Measurements from ENCODE around the gene ITGAE.
"Not testable (repeated sequence)": the region's sequence is repeated elsewhere in the genome, so short reads cannot be mapped to it uniquely, and the experiment has no call there.

Gene ITGAE

GRCh38 chr17:3729881-3730280 is 71.1 kb downstream of the ITGAE start:
- DNase-seq (ENCODE audit: low spot score), result no peak

- not testable (repeated sequence) for DNase-seq (ENCODE audit: low spot score)
These were observed 72.9 kb downstream of the ITGAE start for GRCh38 chr17:3728099-3728498.

- no peak for DNase-seq (ENCODE audit: low spot score)
These were observed 73.9 kb downstream of the ITGAE start for GRCh38 chr17:3727041-3727440.

DNA sequence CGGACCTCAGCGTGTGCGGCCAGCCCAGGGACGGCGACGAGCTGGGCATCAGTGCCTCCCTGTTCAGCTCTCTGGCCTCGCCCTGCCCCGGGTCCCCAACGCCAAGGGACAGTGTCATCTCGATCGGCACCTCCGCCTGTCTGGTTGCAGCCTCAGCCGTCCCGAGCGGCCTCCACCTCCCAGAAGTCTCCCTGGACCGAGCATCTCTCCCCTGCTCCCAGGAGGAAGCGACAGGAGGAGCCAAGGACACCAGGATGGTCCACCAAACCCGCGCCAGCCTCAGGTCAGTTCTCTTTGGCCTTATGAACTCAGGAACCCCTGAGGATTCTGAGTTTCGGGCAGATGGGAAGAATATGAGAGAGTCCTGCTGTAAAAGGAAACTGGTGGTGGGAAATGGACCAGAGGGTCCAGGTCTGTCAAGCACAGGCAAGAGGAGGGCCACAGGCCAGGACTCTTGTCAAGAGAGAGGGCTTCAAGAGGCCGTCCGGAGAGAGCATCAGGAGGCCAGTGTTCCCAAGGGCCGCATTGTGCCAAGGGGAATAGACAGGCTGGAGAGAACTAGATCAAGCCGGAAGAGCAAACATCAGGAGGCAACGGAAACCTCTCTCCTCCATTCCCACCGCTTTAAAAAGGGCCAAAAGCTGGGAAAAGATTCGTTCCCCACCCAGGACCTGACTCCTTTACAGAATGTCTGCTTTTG is 76.5 kb downstream of the ITGAE start:
- no peak for DNase-seq (ENCODE audit: low spot score)

DNA sequence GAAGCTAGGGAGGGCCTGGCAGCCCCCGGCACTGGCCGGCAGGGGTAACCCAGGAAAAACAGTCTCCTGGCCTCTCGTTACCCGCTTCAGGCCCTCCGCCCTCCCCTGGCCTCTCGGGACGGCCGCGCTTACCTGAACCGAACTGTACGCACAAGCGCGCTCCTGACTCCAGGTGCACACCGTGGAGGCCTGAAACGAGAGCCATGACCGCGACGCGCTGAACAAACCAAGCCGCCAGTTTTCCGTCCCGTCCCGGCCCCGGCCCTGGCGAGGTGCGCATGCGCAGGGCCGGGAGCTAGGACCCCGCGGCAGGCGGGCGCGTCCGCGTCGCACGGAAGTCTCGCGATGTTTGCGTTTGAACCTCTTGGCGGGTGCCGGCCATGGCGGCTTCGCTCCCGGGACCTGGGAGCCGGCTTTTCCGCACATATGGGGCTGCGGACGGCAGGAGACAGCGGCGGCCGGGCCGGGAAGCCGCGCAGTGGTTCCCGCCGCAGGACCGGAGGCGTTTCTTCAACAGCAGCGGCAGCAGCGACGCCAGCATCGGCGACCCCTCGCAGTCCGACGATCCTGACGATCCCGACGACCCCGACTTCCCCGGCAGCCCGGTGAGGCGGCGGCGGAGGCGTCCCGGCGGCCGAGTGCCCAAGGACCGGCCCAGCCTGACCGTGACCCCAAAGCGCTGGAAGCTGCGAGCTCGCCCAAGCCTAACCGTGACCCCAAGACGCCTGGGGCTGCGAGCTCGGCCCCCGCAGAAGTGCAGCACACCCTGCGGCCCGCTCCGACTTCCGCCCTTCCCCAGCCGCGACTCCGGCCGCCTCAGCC is 77.2 kb downstream of the ITGAE start, which contains the start of gene HASPIN:
HASPIN (plus strand) TSS at position 348 of the 822 bp plus-strand sequence; CDS start at position 381, 33 bp downstream.
- DNase-seq (ENCODE audit: low spot score), result peak; percentile 92

- no peak for DNase-seq (ENCODE audit: low spot score)
These were observed 77.8 kb downstream of the ITGAE start for GRCh38 chr17:3723188-3723555.

DNA sequence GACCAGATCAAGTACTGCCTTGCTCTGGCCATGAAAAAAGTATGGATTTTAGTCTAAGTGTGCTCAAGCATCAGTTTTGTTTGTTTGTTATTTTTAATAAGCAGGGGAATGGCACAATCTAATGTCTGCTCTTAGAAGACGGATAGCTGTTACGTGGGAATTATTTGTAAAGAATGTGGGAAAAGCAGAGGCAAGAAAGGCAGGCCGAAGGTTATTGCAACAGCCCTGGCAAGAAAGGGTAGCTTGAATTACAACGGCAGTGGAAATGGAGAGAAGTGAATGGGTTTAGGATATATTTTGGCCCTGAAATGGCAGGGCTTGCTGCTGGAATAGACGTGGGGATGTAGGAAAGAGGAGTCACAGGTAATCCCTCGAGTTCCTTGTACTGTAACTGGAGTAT is 78.3 kb downstream of the ITGAE start:
- DNase-seq (ENCODE audit: low spot score), result no peak

GRCh38 chr17:3719265-3719664 is 81.7 kb downstream of the ITGAE start:
- DNase-seq (ENCODE audit: low spot score), result no peak

DNA sequence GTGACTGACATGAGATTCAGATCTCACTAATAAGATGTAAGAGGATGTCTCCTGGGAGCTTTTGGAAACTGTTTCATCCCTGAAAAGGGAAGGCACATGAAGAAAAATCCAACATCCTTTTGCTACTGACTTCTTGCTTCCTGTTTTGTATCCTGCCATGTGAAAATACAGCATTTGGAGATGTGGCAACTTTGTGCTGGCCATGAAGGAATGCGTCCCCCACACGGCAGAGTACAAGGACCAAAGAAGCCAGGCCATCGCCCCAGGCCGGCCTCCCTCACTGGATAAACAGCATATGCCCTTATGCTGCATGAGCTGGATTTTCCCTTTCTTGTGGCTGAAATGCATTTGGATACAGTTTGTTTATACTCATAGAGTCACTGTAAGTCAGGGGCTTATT is 82.8 kb downstream of the ITGAE start:
- no peak for DNase-seq (ENCODE audit: low spot score)

DNA sequence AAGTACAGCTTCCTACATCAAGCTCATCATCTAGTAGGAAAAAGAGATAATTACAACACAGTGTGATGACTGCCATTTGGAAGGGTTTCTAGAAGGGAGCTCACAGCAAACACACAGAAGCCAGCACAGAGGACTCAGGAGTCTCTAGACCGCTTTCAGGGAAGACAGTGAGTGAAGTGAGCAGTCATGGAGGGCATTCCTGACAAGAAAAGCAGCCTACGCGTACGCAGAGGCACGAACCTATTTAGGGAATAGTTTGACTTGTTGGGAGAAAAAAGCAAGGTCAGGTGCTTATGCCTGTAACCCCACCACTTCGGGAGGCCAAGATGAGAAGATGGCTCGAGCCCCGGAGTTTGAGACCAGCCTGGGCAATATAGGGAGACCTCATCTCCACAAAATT is 85.7 kb downstream of the ITGAE start:
- no peak for DNase-seq (ENCODE audit: low spot score)

DNA sequence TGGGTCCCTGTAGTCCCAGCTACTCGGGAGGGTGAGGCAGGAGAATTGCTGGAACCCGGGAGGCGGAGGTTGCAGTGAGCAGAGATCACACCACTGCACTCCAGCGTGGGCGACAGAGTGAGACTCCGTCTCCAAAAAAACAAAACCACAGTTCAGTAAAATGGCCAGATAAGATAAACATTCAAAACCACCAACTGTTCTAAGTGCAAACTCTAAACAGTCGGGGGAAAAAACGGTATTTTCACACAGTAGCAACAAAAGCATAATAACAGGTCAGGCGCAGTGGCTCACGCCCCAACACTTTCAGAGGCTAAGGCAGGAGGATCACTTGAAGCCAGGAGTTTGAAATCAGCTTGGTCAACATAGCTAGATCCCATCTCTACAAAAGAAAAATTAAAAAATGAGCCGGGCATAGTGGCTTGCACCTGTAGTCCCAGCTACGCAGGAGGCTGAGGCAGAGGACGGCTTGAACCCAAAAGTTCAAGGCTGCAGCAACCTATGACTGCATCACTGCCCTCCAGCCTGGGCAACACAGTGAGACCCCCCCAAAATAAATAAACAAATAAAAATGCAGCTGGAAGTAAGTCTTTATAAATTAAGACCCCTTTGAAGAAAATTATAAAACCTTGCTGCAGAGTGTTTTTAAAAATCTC is 88.1 kb downstream of the ITGAE start:
- DNase-seq (ENCODE audit: low spot score), result no peak

GRCh38 chr17:3710951-3711383 is 90.0 kb downstream of the ITGAE start:
- no peak for DNase-seq (ENCODE audit: low spot score)

GRCh38 chr17:3708366-3708765 is 92.6 kb downstream of the ITGAE start:
- DNase-seq (ENCODE audit: low spot score), result no peak

DNA sequence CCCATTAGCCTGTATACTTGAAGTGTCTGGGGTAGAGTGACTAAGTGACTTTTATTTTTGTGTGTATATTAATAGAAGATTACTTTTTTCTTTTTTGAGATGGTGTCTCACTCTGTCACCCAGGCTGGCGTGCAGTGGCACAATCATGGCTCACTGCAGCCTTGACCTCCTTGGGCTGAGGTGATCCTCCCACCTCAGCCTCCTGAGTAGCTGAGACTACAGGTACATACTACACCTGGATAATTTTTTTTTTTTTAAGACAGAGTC is 95.3 kb downstream of the ITGAE start:
- DNase-seq (ENCODE audit: low spot score), result not testable (repeated sequence)

GRCh38 chr17:3704931-3705717 is 95.9 kb downstream of the ITGAE start:
- no peak for DNase-seq (ENCODE audit: low spot score)

GRCh38 chr17:3702041-3702539 is 98.9 kb downstream of the ITGAE start:
- not testable (repeated sequence) for DNase-seq (ENCODE audit: low spot score)

DNA sequence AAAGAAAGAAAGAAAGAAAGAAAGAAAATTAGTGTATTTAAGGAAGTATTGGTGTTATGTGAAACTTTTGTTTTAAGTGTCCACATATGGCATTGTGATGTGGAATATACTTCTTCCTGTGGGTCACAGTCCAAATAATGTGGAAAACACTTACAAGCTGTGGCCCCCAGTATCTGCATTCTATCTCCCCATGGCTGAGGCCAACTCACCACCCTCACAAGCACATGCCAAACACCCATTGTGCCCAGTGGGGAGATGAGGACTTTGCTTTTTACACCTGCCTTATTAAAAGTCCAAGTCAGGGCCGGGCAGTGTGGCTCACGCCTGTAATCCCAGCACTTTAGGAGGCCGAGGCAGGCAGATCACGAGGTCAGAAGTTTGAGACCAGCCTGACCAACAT is 101.0 kb downstream of the ITGAE start:
- DNase-seq (ENCODE audit: low spot score), result no peak

DNA sequence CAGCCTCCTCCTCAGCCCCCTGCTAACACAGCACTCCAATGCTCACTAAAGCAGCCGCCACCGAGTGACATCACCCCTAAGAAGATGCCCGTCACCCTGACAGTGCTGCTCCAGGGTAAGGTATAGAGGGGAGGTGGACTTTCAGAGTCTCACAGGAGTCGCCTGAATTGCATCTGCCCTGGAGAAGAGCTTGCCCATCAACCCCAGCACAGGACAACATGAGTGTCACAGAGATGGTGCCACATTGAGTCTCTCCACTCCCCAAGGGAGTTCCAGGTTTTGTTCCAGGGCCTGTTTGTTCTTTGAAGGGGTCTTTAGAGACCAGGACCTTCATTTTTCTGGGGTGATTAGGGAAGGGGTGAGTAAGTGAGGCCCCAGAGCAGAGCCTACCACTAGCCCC is 102.8 kb downstream of the ITGAE start:
- no peak for DNase-seq (ENCODE audit: low spot score)

DNA sequence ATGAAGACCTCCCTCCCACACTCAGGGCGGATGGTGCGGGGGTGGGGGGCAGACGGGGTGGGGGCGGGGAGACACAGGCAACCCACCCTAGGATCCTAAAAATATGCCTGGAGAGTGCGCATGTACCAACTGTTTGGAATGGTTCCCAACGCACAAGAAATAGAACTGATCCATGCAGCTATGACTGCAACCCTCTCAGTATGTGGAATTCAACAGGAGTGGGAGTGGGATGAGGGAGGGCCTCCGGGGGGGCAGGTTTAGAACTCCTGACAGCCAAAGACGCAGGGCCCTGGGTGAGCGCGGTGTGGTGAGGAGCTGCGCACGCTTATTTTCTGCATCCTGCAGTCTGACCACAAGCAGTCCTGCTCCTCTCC is 103.9 kb downstream of the ITGAE start:
- DNase-seq (ENCODE audit: low spot score), result no peak

GRCh38 chr17:3695723-3696411 is 105.1 kb downstream of the ITGAE start, which contains the start of gene P2RX5:
P2RX5 (minus strand) TSS chr17:3696155; CDS start chr17:3696005, 150 bp downstream.
- DNase-seq (ENCODE audit: low spot score), result no peak

DNA sequence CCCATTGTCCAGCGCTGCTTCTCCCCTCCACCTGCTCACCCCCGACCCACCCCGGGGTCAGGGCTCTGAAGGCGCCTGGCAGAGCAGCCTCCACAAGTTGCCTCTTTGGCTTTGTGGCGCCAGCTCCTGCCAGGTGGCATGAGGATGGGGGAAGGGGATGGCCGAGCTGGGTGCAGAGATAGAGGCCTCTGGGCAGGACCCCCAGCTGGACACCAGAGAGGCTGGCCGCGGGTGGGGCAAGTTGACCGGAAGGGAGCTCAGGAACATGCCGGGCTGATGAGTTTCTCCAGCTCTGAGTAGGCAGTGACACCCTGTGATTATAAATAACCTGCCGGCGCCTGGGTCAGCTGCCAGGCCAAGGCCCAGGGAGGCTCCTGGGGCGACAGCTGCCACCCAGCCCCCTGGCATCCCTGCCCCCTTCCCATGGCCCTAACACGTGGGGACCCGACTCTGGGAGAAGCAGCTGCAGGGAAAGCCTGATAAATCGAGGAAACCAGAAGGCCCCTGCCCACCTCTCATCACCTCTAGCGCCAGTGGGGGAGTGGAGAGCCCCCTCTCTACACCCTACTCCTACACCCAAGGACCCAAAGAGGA is 105.8 kb downstream of the ITGAE start:
- no peak for DNase-seq (ENCODE audit: low spot score)
